Prostate gland (tissue), 2 donors: ENCODE results near the gene SLC39A12.

ENCODE experiments used
- POLR2AphosphoS5 ChIP-seq: sonication (generic); formaldehyde crosslinking; IDR thresholded peaks from one replicate; pipeline ENCODE4 v1.6.1; 2017; ENCODE audit warnings: antibody characterized with exemption
- TF ChIP-seq, protein P1 (sequence below), 4 experiments: fragments of 200-600 bp in 2 of 4; fragments of 450-650 bp in 2 of 4; sonication (generic) in 2 of 4; IDR thresholded peaks; 1 replicate in 3 of 4; 2 replicates in 1 of 4; pipeline ENCODE4 v1.5.1; 2016 to 2019; ENCODE audit warnings: antibody characterized with exemption in 4 of 4, mild to moderate bottlenecking in 2 of 4, moderate library complexity in 2 of 4

DNA sequence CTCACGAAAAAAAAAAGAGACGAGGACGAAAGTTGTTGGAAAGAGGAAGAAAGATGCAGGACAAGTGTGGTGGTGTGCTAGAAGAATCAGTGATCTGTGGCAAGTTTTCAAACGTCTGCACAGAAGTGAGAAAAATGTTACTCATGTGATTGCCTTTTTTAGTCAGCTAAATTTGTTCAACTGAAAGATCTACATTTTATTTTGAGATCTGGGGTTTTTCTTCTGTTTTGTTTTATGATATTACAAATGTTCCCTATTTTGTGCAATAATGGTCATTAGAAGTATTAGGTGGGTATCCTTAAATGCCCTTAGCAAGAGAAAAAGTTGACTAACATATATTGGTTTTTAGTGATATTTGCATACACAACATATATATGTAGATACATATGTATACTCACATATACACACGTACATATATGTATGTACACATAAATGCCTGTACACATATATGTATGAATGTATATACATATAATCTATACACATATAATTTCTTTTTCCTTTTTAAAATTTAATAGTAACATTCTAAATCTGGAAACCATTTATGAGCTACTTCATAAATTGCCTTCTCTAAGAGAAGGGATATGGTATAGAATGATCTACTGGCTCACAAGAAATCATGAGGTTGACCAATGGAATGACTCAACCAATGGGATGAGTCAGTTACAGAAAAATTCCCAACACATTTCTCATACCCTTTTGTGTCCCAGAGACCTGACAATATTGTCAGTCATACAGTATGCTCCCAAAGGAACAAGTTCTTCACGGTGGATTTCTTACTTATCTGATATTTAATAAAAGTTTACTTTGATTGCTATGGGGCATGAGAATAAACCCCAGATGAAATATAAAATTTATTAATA is 38.4 kb downstream of the SLC39A12 start:
- TF ChIP-seq, protein P1, sequence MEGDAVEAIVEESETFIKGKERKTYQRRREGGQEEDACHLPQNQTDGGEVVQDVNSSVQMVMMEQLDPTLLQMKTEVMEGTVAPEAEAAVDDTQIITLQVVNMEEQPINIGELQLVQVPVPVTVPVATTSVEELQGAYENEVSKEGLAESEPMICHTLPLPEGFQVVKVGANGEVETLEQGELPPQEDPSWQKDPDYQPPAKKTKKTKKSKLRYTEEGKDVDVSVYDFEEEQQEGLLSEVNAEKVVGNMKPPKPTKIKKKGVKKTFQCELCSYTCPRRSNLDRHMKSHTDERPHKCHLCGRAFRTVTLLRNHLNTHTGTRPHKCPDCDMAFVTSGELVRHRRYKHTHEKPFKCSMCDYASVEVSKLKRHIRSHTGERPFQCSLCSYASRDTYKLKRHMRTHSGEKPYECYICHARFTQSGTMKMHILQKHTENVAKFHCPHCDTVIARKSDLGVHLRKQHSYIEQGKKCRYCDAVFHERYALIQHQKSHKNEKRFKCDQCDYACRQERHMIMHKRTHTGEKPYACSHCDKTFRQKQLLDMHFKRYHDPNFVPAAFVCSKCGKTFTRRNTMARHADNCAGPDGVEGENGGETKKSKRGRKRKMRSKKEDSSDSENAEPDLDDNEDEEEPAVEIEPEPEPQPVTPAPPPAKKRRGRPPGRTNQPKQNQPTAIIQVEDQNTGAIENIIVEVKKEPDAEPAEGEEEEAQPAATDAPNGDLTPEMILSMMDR (IDR thresholded peaks at IDR 0.05) = no peak
- TF ChIP-seq POLR2AphosphoS5 = no peak
